Astrocyte (in vitro differentiated cells and primary cell): ENCODE measurements around the gene AGAP6.

Experiments
- EZH2 ChIP-seq: IDR thresholded peaks from 2 replicates; pipeline ENCODE4 v1.6.1; 2012; ENCODE audit warnings: mild to moderate bottlenecking, low read length, inconsistent platforms; ENCODE audit not compliant: insufficient read depth
- TF ChIP-seq, protein P1 (sequence below): IDR thresholded peaks from 2 replicates; pipeline ENCODE4 v1.5.1; 2011; ENCODE audit warnings: low read depth, mild to moderate bottlenecking, inconsistent platforms, low read length, moderate library complexity; ENCODE audit not compliant: insufficient read depth

DNA sequence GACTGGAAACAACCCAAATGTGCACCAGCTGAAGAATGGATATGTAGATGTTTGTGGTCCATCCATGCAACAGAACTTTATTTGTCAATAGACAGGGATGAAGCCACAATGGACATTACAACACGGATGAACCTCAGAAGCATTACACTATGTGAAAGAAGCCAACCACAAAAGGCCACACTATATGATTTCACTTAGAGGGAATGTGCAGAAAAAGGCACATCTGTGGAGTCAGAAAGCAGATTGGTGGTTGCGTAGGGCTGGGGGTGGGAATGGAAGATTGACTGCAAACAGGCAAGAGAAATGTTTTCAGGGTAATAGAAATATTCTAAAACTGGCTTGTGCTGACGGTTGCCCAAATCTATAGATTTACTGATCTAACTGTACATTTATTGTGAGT, 45.3 kb downstream of the AGAP6 start:
- TF ChIP-seq, protein P1, sequence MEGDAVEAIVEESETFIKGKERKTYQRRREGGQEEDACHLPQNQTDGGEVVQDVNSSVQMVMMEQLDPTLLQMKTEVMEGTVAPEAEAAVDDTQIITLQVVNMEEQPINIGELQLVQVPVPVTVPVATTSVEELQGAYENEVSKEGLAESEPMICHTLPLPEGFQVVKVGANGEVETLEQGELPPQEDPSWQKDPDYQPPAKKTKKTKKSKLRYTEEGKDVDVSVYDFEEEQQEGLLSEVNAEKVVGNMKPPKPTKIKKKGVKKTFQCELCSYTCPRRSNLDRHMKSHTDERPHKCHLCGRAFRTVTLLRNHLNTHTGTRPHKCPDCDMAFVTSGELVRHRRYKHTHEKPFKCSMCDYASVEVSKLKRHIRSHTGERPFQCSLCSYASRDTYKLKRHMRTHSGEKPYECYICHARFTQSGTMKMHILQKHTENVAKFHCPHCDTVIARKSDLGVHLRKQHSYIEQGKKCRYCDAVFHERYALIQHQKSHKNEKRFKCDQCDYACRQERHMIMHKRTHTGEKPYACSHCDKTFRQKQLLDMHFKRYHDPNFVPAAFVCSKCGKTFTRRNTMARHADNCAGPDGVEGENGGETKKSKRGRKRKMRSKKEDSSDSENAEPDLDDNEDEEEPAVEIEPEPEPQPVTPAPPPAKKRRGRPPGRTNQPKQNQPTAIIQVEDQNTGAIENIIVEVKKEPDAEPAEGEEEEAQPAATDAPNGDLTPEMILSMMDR: no peak
- no peak for TF ChIP-seq EZH2
